Mucosa of descending colon (tissue), 3 donors: ENCODE results near the gene SULT1C4. TPM values are rescaled to one million over a fixed set of nuclear protein-coding genes. Genes with fewer than 3 reads are reported as not detected.
"Not testable (repeated sequence)": the region's sequence is repeated elsewhere in the genome, so short reads cannot be mapped to it uniquely, and the experiment has no call there.

Experiments
- ATAC-seq: fragments of 200-7000 bp; cut with Tn5 transposase; one replicate; pipeline ENCODE4 v1.9.1; 2020; ENCODE audit warnings: mild to moderate bottlenecking, moderate library complexity
- DNase-seq, 3 donors: peaks; one replicate each; pipeline ENCODE4 v3.0.0-alpha.2; 2020
- H3K36me3 ChIP-seq: fragments of 200-600 bp; one replicate; pipeline ENCODE4 v1.8.0; 2021; ENCODE audit warnings: low read depth, mild to moderate bottlenecking
- H3K4me1 ChIP-seq: fragments of 200-600 bp; one replicate; pipeline ENCODE4 v1.8.0; 2021; ENCODE audit warnings: low read depth, mild to moderate bottlenecking
- H3K4me3 ChIP-seq: fragments of 200-600 bp; one replicate; pipeline ENCODE4 v1.8.0; 2021; ENCODE audit warnings: mild to moderate bottlenecking
- H3K9me3 ChIP-seq: fragments of 200-600 bp; one replicate; pipeline ENCODE4 v1.8.0; 2021; ENCODE audit warnings: mild to moderate bottlenecking
- CTCF ChIP-seq: fragments of 200-600 bp; IDR thresholded peaks from one replicate; pipeline ENCODE4 v1.8.0; 2022; ENCODE audit warnings: antibody characterized with exemption, mild to moderate bottlenecking
- intact Hi-C, 2 donors: fragments of 100-400 bp; cut with DNase I in 1 of 2; cut with micrococcal nuclease in 1 of 2; formaldehyde crosslinking; loops; one replicate each; pipeline versions ENCODE4 v1.11.0 to v1.11.1; 2022; cut with DNase I, micrococcal nuclease
- total RNA-seq, 3 donors: library from RNA; stranded (reverse); fragmentation: NEBNext Ultra II Directional in 2 of 3; extraction: Animal tissue kit (Norgen Biotek cat#: 25700) in 2 of 3; gene quantifications; one replicate each; pipeline versions ENCODE4 v1.2.1 to v1.2.4, GENCODE V29; 2021 to 2023
- donor health status: DM: no; HTN: no; CAD: no; lungs with moderate emphysema.
- donor health status: DM: no; HTN: no; CAD: no.
- donor health status: DM: no; HTN: yes; CAD: no.

The SULT1C4 gene
- total RNA-seq, 3 donors from 2014 or later = 0.43 to 4.1 (median 0.55) TPM

GRCh38 chr2:108423502-108424251, 45.9 kb downstream of the SULT1C4 start:
- H3K4me1 ChIP-seq = no peaks in the 10 kb centered on the region
- no peak overlapping the region for H3K4me3 ChIP-seq
- intact Hi-C loops = no loop called here
- no peaks in the 10 kb centered on the region for H3K36me3 ChIP-seq
- DNase-seq (no peak), ATAC-seq (peak; percentile 68)
- H3K9me3 ChIP-seq = no peaks in the 10 kb centered on the region
- no peak for TF ChIP-seq CTCF

- Histone ChIP-seq H3K4me1 (no peaks in the 10 kb centered on the region), H3K4me3 (no peak overlapping the region), H3K9me3 (no peaks in the 10 kb centered on the region), H3K36me3 (no peaks in the 10 kb centered on the region)
- no peak for TF ChIP-seq CTCF
- DNase-seq = no peak
- intact Hi-C loops = no loop called here
- no peak for ATAC-seq
These were observed 50.7 kb downstream of the SULT1C4 start for GRCh38 chr2:108428286-108429009.

- ATAC-seq, intact Hi-C loops, H3K4me1 ChIP-seq, DNase-seq, H3K36me3 ChIP-seq, H3K4me3 ChIP-seq, H3K9me3 ChIP-seq: not testable (repeated sequence)
These were observed 57.8 kb downstream of the SULT1C4 start for GRCh38 chr2:108435578-108435977.

- Histone ChIP-seq H3K4me1 (no peaks in the 10 kb centered on the region), H3K36me3 (no peaks in the 10 kb centered on the region), H3K9me3 (no peaks in the 10 kb centered on the region), H3K4me3 (no peak overlapping the region)
- TF ChIP-seq CTCF = no peak
- ATAC-seq = no peak
- intact Hi-C loops = no loop called here
- no peak for DNase-seq
These were observed 59.2 kb downstream of the SULT1C4 start for GRCh38 chr2:108436976-108437375.

Other genes with a start within 250 kb of the SULT1C4 start
- under 1 TPM in 1 of 3 donors, not detected in 2; 0.34 TPM for gene SULT1C3, start 138.0 kb upstream of the SULT1C4 start, total RNA-seq
- 10 to 100 TPM in 1 of 3 donors, under 1 TPM in 1, not detected in 1; 0.52 to 10.5 TPM for gene SULT1C2, start 89.1 kb upstream of the SULT1C4 start, total RNA-seq
- gene GCC2, start 71.3 kb downstream of the SULT1C4 start, total RNA-seq = 10 to 100 TPM; 75.1 to 89.6 (median 77.2) TPM
- 10 to 100 TPM; 24.4 to 65.4 (median 31.2) TPM for gene LIMS1, start 156.5 kb downstream of the SULT1C4 start, total RNA-seq